Central memory CD4-positive, alpha-beta T cell (primary cell): ENCODE measurements around the gene ROR1.

Experiments used
- DNase-seq: peaks from one replicate; pipeline ENCODE4 v3.0.0; 2022

ROR1 gene

GRCh38 chr1:64161357-64161941, 387.6 kb downstream of the ROR1 start:
- no peak for DNase-seq

- DNase-seq = no peak
Measured at GRCh38 chr1:64162151-64162550, 388.3 kb downstream of the ROR1 start.

- DNase-seq = no peak
Measured at GRCh38 chr1:64162804-64163203, 389.0 kb downstream of the ROR1 start.

- DNase-seq = no peak
Measured at GRCh38 chr1:64163431-64163830, 389.6 kb downstream of the ROR1 start.

- no peak for DNase-seq
Measured at GRCh38 chr1:64163970-64164369, 390.2 kb downstream of the ROR1 start.

GRCh38 chr1:64166629-64167028, 392.8 kb downstream of the ROR1 start:
- DNase-seq = no peak

- DNase-seq = no peak
Measured at GRCh38 chr1:64167176-64167575, 393.4 kb downstream of the ROR1 start.

GRCh38 chr1:64171246-64171645, 397.4 kb downstream of the ROR1 start:
- no peak for DNase-seq

GRCh38 chr1:64171797-64172281, 398.0 kb downstream of the ROR1 start:
- DNase-seq = no peak

GRCh38 chr1:64172458-64172983, 398.7 kb downstream of the ROR1 start:
- no peak for DNase-seq

- no peak for DNase-seq
Measured at GRCh38 chr1:64173336-64173940, 399.6 kb downstream of the ROR1 start.

GRCh38 chr1:64175639-64176038, 401.8 kb downstream of the ROR1 start:
- DNase-seq = no peak

- DNase-seq = no peak
Measured at GRCh38 chr1:64176659-64177058, 402.8 kb downstream of the ROR1 start.

- no peak for DNase-seq
Measured at GRCh38 chr1:64179588-64179987, 405.8 kb downstream of the ROR1 start.

GRCh38 chr1:64182207-64182606, 408.4 kb downstream of the ROR1 start:
- DNase-seq = no peak

GRCh38 chr1:64183395-64184002, 409.7 kb downstream of the ROR1 start:
- DNase-seq = no peak

GRCh38 chr1:64184003-64184440, 410.2 kb downstream of the ROR1 start:
- no peak for DNase-seq

- DNase-seq = no peak
Measured at GRCh38 chr1:64186138-64186897, 412.5 kb downstream of the ROR1 start.

- no peak for DNase-seq
Measured at GRCh38 chr1:64186898-64187280, 413.1 kb downstream of the ROR1 start.

- no peak for DNase-seq
Measured at GRCh38 chr1:64187646-64188045, 413.8 kb downstream of the ROR1 start.

GRCh38 chr1:64192290-64192689, 418.5 kb downstream of the ROR1 start:
- DNase-seq = no peak

GRCh38 chr1:64194168-64195080, 420.6 kb downstream of the ROR1 start:
- no peak for DNase-seq
